PC-3 (cell line): ENCODE data around the gene CCL27. TPM values are rescaled to one million over a fixed set of nuclear protein-coding genes. Genes with fewer than 3 reads are reported as not detected.

Experiments
- ATAC-seq: fragments of 200-7000 bp; cut with Tn5 transposase; 2 replicates; pipeline ENCODE4 v1.9.1; 2020; ENCODE audit warnings: mild to moderate bottlenecking, moderate library complexity
- BruUV-seq: library from RNA; stranded (reverse); fragments of 400-500 nt; replicated peaks from 2 replicates; lab custom pipeline; 2021; lab: Mats Ljungman, UMichigan
- CTCF ChIA-PET: fragments of 300-600 bp; sonication (Branson Sonifier 250); formaldehyde crosslinking; loops from one replicate; lab custom pipeline; 2022; ENCODE audit warnings: antibody characterized with exemption; lab: Charles Lee
- POLR2A ChIA-PET: fragments of 300-600 bp; sonication (Branson Sonifier 250); formaldehyde crosslinking; loops from one replicate; lab custom pipeline; 2022; ENCODE audit warnings: antibody characterized with exemption; ENCODE audit not compliant: unreplicated experiment; lab: Charles Lee
- DNase-seq: peaks from one replicate; pipeline ENCODE4 v3.0.0-alpha.2; 2015
- H2AFZ ChIP-seq: fragments of 300-600 bp; sonication (generic); 2 replicates; pipeline ENCODE4 v1.6.0; 2016; ENCODE audit warnings: antibody characterized with exemption, low read length
- H3F3A ChIP-seq: fragments of 300-600 bp; sonication (generic); one replicate; pipeline ENCODE4 v1.6.0; 2017; ENCODE audit warnings: antibody characterized with exemption, low read length, control low read depth, mild to moderate bottlenecking; ENCODE audit not compliant: unreplicated experiment
- H3K27ac ChIP-seq: fragments of 300-600 bp; sonication (generic); 2 replicates; pipeline ENCODE4 v1.5.1; 2016; ENCODE audit warnings: mild to moderate bottlenecking, low read length
- H3K27me3 ChIP-seq: fragments of 300-600 bp; sonication (generic); 2 replicates; pipeline ENCODE4 v1.6.1; 2016; ENCODE audit warnings: low read length, mixed read lengths
- H3K36me3 ChIP-seq: fragments of 300-600 bp; sonication (generic); 2 replicates; pipeline ENCODE4 v1.6.1; 2016; ENCODE audit warnings: low read depth, mixed run types, low read length, mixed read lengths
- H3K4me1 ChIP-seq: fragments of 300-600 bp; sonication (generic); 2 replicates; pipeline ENCODE4 v1.5.1; 2016; ENCODE audit warnings: low read length; ENCODE audit not compliant: insufficient read depth
- H3K4me2 ChIP-seq: fragments of 300-600 bp; sonication (generic); 2 replicates; pipeline ENCODE4 v1.6.0; 2016; ENCODE audit warnings: low read length
- H3K4me3 ChIP-seq: fragments of 300-600 bp; sonication (generic); 2 replicates; pipeline ENCODE4 v1.5.1; 2016; ENCODE audit warnings: mild to moderate bottlenecking, low read length, mixed read lengths
- H3K79me2 ChIP-seq: fragments of 300-600 bp; sonication (generic); 2 replicates; pipeline ENCODE4 v1.6.1; 2017; ENCODE audit warnings: low read length, mixed read lengths
- H3K9ac ChIP-seq: fragments of 300-600 bp; sonication (generic); 2 replicates; pipeline ENCODE4 v1.6.0; 2016; ENCODE audit warnings: mild to moderate bottlenecking, low read length
- H3K9me2 ChIP-seq: fragments of 300-600 bp; sonication (generic); replicated peaks from 2 replicates; pipeline ENCODE4 v1.6.1; 2016; ENCODE audit warnings: mixed run types, low read length, mixed read lengths
- H3K9me3 ChIP-seq: fragments of 300-600 bp; sonication (generic); 2 replicates; pipeline ENCODE4 v1.6.1; 2016; ENCODE audit warnings: low read length, mixed read lengths
- H4K20me1 ChIP-seq: fragments of 300-600 bp; sonication (generic); 2 replicates; pipeline ENCODE4 v1.6.1; 2016; ENCODE audit warnings: low read length, mixed read lengths
- CTCF ChIP-seq: fragments of 300-600 bp; sonication (generic); conservative IDR thresholded peaks from 2 replicates; pipeline ENCODE4 v1.5.1; 2017; ENCODE audit warnings: antibody characterized with exemption, low read depth, mild to moderate bottlenecking, low read length
- EZH2 ChIP-seq: fragments of 300-600 bp; sonication (generic); IDR thresholded peaks from one replicate; pipeline ENCODE4 v1.6.1; 2017; ENCODE audit warnings: antibody characterized with exemption, mild to moderate bottlenecking, low read length; ENCODE audit not compliant: unreplicated experiment
- EZH2phosphoT487 ChIP-seq: fragments of 300-600 bp; sonication (generic); IDR thresholded peaks from 2 replicates; pipeline ENCODE4 v1.6.1; 2018; ENCODE audit warnings: mild to moderate bottlenecking, antibody characterized with exemption, low read length, borderline replicate concordance
- intact Hi-C: fragments of 100-400 bp; cut with micrococcal nuclease; formaldehyde crosslinking; loops from 2 replicates; pipeline ENCODE4 v1.9.0; 2023
- total RNA-seq: library from RNA; depleted of rRNA; stranded (reverse); fragments of >200 nt; gene quantifications from 2 replicates; pipeline ENCODE4 v1.2.3, GENCODE V29; 2014

The CCL27 gene
- total RNA-seq, 1 experiment from 2014 or later, result not detected

DNA sequence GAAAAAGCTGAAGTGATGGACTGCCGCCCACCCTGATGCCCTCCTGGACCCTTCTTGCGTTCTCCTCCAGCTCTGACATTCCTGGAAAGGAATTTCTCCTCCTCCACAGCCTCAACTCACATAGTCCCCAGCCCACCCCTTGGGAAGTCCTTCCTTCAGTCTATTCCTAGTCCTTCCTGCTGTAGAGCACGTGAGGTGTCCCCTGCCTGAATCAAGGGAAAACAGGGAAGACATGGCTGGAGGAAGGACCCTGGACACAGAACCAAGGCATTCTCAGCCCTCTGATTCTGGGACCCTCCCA is 37.3 kb downstream of the CCL27 start:
- intact Hi-C loops, result no loop called here
- no peak overlapping the region for H3K4me3 ChIP-seq
- no peak overlapping the region for H3K27ac ChIP-seq
- no peaks in the 10 kb centered on the region for H3F3A ChIP-seq
- H3K4me1 ChIP-seq, result no peaks in the 10 kb centered on the region; the same call in 1 of the 2 replicates
- CTCF ChIA-PET, result no interaction called here
- no peaks in the 10 kb centered on the region for H3K36me3 ChIP-seq
- H2AFZ ChIP-seq, result no peak overlapping the region
- TF ChIP-seq EZH2, result no peak
- no peak for TF ChIP-seq EZH2phosphoT487
- TF ChIP-seq CTCF, result no peak
- no peaks in the 10 kb centered on the region for H3K9me2 ChIP-seq
- ATAC-seq, result no peak
- no peak overlapping the region for H3K4me2 ChIP-seq
- no peaks in the 10 kb centered on the region for H4K20me1 ChIP-seq
- H3K9ac ChIP-seq, result no peak overlapping the region
- BruUV-seq, result no TSS peak
- H3K79me2 ChIP-seq, result no peaks in the 10 kb centered on the region
- H3K9me3 ChIP-seq, result no peaks in the 10 kb centered on the region
- POLR2A ChIA-PET, result interaction anchor here (0.8 kb wide), 1 partner anchor 411 kb away, joined by 7 read pairs; no protein-coding TSS in a partner anchor
- peaks cover 14% of the 10 kb centered on the region for H3K27me3 ChIP-seq
- no peak for DNase-seq

DNA sequence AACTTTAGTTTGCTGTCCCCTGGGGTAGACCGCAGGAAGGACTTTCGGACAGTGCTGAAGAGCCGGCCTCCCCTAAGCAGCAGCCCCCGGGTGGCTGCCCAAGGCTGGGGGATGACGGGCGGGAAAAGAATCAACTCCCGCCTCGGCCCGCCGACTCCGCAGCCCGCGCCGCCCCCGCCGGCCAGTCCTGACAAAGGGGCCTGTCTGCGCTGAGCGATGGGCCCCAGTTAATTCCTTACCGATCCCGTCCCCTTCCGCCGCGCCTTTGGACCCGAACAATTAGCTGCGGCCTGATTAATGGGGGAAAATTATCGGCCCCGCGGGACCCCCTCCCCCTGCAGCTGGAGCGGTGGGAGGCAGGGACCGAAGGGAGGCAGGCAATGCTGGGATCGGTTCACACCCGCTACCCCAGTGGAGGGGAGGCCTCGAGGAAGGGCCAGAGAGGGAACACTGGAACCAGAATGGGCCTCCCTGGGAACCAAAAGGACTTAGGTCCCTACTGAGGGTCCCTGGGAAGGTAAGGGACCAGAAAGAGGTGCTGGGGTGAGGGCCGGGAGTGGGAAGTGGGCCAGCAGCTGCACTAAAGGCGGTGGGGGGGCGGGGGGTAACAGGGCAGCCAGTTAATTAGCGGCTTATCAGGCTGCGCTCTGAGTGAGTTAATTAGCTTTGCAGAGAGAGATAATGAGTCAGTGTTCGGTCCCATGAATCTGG is 37.8 kb downstream of the CCL27 start:
- TF ChIP-seq CTCF (no peak), EZH2phosphoT487 (no peak), EZH2 (no peak)
- Histone ChIP-seq H3K36me3 (no peaks in the 10 kb centered on the region), H3K27me3 (peaks cover 13% of the 10 kb centered on the region), H3K4me3 (no peak overlapping the region), H3K9me2 (no peaks in the 10 kb centered on the region), H3K79me2 (peaks cover 5% of the 10 kb centered on the region), H2AFZ (no peak overlapping the region), H3K4me1 (peaks cover 1% of the 10 kb centered on the region; the same call in 1 of the 2 replicates), H3K9ac (no peak overlapping the region), H3F3A (no peaks in the 10 kb centered on the region), H3K4me2 (no peak overlapping the region), H3K27ac (no peak overlapping the region), H4K20me1 (no peaks in the 10 kb centered on the region), H3K9me3 (no peaks in the 10 kb centered on the region)
- intact Hi-C loops, result no loop called here
- BruUV-seq, result no TSS peak
- DNase-seq, result no peak
- no peak for ATAC-seq
- CTCF ChIA-PET, result no interaction called here
- POLR2A ChIA-PET, result interaction anchor here (0.8 kb wide), 1 partner anchor 411 kb away, joined by 7 read pairs; no protein-coding TSS in a partner anchor
